ENCODE results near the gene C1orf21.

C1orf21 gene

GRCh38 chr1:184567637-184568036, 180.8 kb downstream of the C1orf21 start:
- TF ChIP-seq, protein P1, sequence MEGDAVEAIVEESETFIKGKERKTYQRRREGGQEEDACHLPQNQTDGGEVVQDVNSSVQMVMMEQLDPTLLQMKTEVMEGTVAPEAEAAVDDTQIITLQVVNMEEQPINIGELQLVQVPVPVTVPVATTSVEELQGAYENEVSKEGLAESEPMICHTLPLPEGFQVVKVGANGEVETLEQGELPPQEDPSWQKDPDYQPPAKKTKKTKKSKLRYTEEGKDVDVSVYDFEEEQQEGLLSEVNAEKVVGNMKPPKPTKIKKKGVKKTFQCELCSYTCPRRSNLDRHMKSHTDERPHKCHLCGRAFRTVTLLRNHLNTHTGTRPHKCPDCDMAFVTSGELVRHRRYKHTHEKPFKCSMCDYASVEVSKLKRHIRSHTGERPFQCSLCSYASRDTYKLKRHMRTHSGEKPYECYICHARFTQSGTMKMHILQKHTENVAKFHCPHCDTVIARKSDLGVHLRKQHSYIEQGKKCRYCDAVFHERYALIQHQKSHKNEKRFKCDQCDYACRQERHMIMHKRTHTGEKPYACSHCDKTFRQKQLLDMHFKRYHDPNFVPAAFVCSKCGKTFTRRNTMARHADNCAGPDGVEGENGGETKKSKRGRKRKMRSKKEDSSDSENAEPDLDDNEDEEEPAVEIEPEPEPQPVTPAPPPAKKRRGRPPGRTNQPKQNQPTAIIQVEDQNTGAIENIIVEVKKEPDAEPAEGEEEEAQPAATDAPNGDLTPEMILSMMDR (conservative IDR thresholded peaks at IDR 0.05), result no peak
- no peak overlapping the region for H3K27ac ChIP-seq

- TF ChIP-seq, protein P1 (conservative IDR thresholded peaks at IDR 0.05), result no peak
- no peak overlapping the region for H3K27ac ChIP-seq
Observed at GRCh38 chr1:184568148-184568547, 181.3 kb downstream of the C1orf21 start.

- TF ChIP-seq, protein P1 (conservative IDR thresholded peaks at IDR 0.05), result no peak
Observed at GRCh38 chr1:184569106-184569505, 182.3 kb downstream of the C1orf21 start.

DNA sequence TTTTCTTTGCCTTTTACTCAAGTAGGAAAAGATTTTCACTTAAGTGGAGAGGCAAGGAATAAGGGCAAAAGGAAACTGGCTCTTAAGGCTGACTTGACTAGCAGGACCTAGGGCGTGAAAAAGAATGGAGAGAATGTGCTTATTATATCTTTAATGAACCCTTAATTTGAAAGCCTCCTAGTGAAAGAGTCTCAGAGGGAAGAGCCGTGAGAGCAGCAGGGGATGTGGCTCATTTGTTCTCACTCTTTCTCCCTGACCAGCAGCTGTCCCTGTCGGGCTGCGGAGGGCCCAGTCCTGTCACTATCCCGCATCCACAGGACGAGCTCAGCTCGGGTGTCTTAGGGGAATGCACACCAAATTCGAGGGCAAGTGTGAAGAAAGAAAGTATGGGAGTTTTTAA, 187.8 kb downstream of the C1orf21 start:
- TF ChIP-seq, protein P1 (conservative IDR thresholded peaks at IDR 0.05), result no peak
- H3K27ac ChIP-seq, result no peak overlapping the region

More at GRCh38 chr1:184569106-184569505, 182.3 kb downstream of the C1orf21 start:
- no peak overlapping the region for H3K27ac ChIP-seq

GRCh38 chr1:184576822-184577221, 190.0 kb downstream of the C1orf21 start:
- no peak overlapping the region for H3K27ac ChIP-seq
- TF ChIP-seq, protein P1 (conservative IDR thresholded peaks at IDR 0.05), result no peak

- TF ChIP-seq, protein P1 (conservative IDR thresholded peaks at IDR 0.05), result no peak
- H3K27ac ChIP-seq, result no peak overlapping the region
Observed at GRCh38 chr1:184577319-184577718, 190.5 kb downstream of the C1orf21 start.

DNA sequence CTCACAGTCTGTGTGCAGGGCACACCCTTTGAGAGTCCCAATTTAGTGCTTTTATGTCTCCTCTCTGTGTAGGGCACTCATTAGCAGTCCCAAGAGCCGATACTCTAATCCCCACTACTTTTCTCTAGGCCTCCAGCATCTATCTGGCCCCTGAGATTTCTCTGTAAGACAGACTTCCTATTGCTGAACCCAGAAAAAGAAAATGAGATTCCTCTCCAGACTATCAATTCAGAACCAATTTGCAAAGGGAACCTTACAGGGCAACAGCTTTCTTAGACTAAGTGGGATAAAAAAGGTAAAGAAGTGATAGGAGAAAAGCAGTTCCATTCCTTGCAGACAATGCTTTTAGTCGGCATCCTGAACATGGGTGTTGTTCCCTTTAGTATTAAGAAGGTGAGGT, 195.6 kb downstream of the C1orf21 start:
- peak overlapping the region; percentile 55 for H3K27ac ChIP-seq
- TF ChIP-seq, protein P1 (conservative IDR thresholded peaks at IDR 0.05), result no peak
